ENCODE data around the gene CINP. TPM values are rescaled to one million over a fixed set of nuclear protein-coding genes. Genes with fewer than 3 reads are reported as not detected.

CINP gene
- total and polyA plus RNA-seq, 2 experiments from 2014 or later: 54.0 to 63.1 TPM

DNA sequence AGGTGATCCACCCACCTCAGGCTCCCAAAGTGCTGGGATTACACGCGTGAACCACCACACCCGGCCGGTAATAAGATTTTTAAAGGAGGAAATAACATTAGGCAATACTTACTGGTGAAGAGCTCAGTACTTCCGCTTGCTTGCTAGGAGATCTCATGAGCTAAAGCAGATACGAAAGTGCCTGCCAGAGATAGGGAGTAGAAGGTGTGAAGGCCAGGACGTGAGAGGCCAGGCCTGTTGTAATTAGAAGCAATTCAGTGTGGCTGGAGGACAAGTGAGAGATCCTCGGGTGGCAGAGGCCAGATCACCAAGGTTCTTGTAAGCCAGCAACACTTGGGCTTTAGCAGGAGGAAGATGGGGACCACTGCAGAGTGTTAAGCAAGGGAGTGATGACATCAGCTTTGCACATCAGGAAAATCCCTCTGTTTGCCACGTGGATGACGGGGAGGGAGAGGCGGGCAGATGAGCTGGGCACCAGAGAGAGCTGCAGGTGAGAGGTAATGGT lies 7.7 kb upstream of the CINP start:
- Histone ChIP-seq H3K4me1 (ENCODE audit: insufficient read depth) (no peaks in the 10 kb centered on the region), H2AFZ (no peak overlapping the region), H4K20me1 (replicated peaks; ENCODE audit: insufficient read depth) (peaks cover 8% of the 10 kb centered on the region; the same call in 1 of the 2 replicates), H3K27me3 (ENCODE audit: insufficient read depth) (no peaks in the 10 kb centered on the region), H3K79me2 (replicated peaks; ENCODE audit: insufficient read depth) (peaks cover 35% of the 10 kb centered on the region), H3K9me2 (ENCODE audit: insufficient read depth) (no peaks in the 10 kb centered on the region), H3K4me3 (no peak overlapping the region), H3K36me3 (ENCODE audit: insufficient read depth) (no peaks in the 10 kb centered on the region), H3F3A (replicated peaks; ENCODE audit: low read depth) (no peaks in the 10 kb centered on the region), H3K27ac (ENCODE audit: low read depth) (0 out of 2 replicates have a peak overlapping the region, but pooled peaks have one; percentile 26), H3K4me2 (no peak overlapping the region)
- Mint-ChIP-seq H3K9me3 (no peaks in the 10 kb centered on the region), H3K27me3 (ENCODE audit: insufficient read depth, low read depth, poor library complexity) (peaks cover 4% of the 10 kb centered on the region), H3K36me3 (ENCODE audit: low read depth) (no peaks in the 10 kb centered on the region), H3K4me1 (peaks cover 5% of the 10 kb centered on the region; the same call in 2 of the 3 replicates), H3K27ac (peak overlapping the region; percentile 7; the same call in 1 of the 2 replicates), H3K4me3 (no peak overlapping the region; the same call in 2 of the 3 replicates)
- DNase-seq (ENCODE audit: low spot score) (no peak), ATAC-seq (no peak)
- TF ChIP-seq, protein P1, sequence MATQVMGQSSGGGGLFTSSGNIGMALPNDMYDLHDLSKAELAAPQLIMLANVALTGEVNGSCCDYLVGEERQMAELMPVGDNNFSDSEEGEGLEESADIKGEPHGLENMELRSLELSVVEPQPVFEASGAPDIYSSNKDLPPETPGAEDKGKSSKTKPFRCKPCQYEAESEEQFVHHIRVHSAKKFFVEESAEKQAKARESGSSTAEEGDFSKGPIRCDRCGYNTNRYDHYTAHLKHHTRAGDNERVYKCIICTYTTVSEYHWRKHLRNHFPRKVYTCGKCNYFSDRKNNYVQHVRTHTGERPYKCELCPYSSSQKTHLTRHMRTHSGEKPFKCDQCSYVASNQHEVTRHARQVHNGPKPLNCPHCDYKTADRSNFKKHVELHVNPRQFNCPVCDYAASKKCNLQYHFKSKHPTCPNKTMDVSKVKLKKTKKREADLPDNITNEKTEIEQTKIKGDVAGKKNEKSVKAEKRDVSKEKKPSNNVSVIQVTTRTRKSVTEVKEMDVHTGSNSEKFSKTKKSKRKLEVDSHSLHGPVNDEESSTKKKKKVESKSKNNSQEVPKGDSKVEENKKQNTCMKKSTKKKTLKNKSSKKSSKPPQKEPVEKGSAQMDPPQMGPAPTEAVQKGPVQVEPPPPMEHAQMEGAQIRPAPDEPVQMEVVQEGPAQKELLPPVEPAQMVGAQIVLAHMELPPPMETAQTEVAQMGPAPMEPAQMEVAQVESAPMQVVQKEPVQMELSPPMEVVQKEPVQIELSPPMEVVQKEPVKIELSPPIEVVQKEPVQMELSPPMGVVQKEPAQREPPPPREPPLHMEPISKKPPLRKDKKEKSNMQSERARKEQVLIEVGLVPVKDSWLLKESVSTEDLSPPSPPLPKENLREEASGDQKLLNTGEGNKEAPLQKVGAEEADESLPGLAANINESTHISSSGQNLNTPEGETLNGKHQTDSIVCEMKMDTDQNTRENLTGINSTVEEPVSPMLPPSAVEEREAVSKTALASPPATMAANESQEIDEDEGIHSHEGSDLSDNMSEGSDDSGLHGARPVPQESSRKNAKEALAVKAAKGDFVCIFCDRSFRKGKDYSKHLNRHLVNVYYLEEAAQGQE (IDR thresholded peaks at IDR 0.05; ENCODE audit: unreplicated experiment): no peak
- TF ChIP-seq CREB1 (CRISPR knock-in tag; IDR thresholded peaks at IDR 0.05; ENCODE audit: low read depth) (no peak), ZNF462 (CRISPR knock-in tag; IDR thresholded peaks at IDR 0.05) (no peak), POLR2AphosphoS5 (IDR thresholded peaks at IDR 0.05; ENCODE audit: low read depth) (no peak), JUNB (IDR thresholded peaks at IDR 0.05; ENCODE audit: unreplicated experiment) (no peak), STAT1 (IDR thresholded peaks at IDR 0.05; ENCODE audit: unreplicated experiment) (no peak), NANOG (IDR thresholded peaks at IDR 0.05; ENCODE audit: borderline replicate concordance) (no peak)
- TF ChIP-seq, protein P2, sequence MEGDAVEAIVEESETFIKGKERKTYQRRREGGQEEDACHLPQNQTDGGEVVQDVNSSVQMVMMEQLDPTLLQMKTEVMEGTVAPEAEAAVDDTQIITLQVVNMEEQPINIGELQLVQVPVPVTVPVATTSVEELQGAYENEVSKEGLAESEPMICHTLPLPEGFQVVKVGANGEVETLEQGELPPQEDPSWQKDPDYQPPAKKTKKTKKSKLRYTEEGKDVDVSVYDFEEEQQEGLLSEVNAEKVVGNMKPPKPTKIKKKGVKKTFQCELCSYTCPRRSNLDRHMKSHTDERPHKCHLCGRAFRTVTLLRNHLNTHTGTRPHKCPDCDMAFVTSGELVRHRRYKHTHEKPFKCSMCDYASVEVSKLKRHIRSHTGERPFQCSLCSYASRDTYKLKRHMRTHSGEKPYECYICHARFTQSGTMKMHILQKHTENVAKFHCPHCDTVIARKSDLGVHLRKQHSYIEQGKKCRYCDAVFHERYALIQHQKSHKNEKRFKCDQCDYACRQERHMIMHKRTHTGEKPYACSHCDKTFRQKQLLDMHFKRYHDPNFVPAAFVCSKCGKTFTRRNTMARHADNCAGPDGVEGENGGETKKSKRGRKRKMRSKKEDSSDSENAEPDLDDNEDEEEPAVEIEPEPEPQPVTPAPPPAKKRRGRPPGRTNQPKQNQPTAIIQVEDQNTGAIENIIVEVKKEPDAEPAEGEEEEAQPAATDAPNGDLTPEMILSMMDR (conservative IDR thresholded peaks at IDR 0.05; ENCODE audit: low read depth in 2 of 2): no peak
